NCI-H1105 (cell line): ENCODE data around the gene CPA5.

ENCODE experiments used
- DNase-seq: peaks from one replicate; lab custom pipeline; 2025; lab: John Stamatoyannopoulos, UW

Gene CPA5

GRCh38 chr7:130332259-130333053 lies 12.2 kb upstream of the CPA5 start:
- DNase-seq: no peak

- no peak for DNase-seq
Observed at GRCh38 chr7:130333832-130334231, 10.8 kb upstream of the CPA5 start.

- no peak for DNase-seq
Observed at GRCh38 chr7:130334274-130334673, 10.3 kb upstream of the CPA5 start.

- no peak for DNase-seq
Observed at GRCh38 chr7:130337410-130337971, 7.1 kb upstream of the CPA5 start.

- no peak for DNase-seq
Observed at GRCh38 chr7:130338233-130338632, 6.4 kb upstream of the CPA5 start.

GRCh38 chr7:130341882-130342281 lies 2.7 kb upstream of the CPA5 start:
- no peak for DNase-seq

GRCh38 chr7:130342701-130343380 lies 1.8 kb upstream of the CPA5 start:
- no peak for DNase-seq

GRCh38 chr7:130345136-130345535 lies 520 bp downstream of the CPA5 start:
- DNase-seq: peak; percentile 63

- DNase-seq: no peak
Observed at GRCh38 chr7:130345725-130346124, 1.1 kb downstream of the CPA5 start.

GRCh38 chr7:130346177-130346905 lies 1.7 kb downstream of the CPA5 start:
- DNase-seq: no peak

- DNase-seq: no peak
Observed at GRCh38 chr7:130346941-130347340, 2.3 kb downstream of the CPA5 start.

GRCh38 chr7:130349911-130350782 lies 5.5 kb downstream of the CPA5 start:
- no peak for DNase-seq

- peak; percentile 34 for DNase-seq
Observed at GRCh38 chr7:130350945-130351790, 6.6 kb downstream of the CPA5 start.

GRCh38 chr7:130351791-130352090 lies 7.1 kb downstream of the CPA5 start:
- DNase-seq: peak; percentile 48

- DNase-seq: peak; percentile 98
Observed at GRCh38 chr7:130352194-130353074, 7.8 kb downstream of the CPA5 start.

- no peak for DNase-seq
Observed at GRCh38 chr7:130353196-130353595, 8.6 kb downstream of the CPA5 start.

- no peak for DNase-seq
Observed at GRCh38 chr7:130356121-130356875, 11.7 kb downstream of the CPA5 start.

GRCh38 chr7:130356876-130357611 lies 12.4 kb downstream of the CPA5 start:
- DNase-seq: no peak
